Endothelial cell of umbilical vein (primary cell): ENCODE measurements around the gene KCNG2. TPM values are rescaled to one million over a fixed set of nuclear protein-coding genes. Genes with fewer than 3 reads are reported as not detected.

Source experiments
- BruUV-seq: library from RNA; stranded (reverse); fragments of 400-500 nt; replicated peaks from 2 replicates; lab custom pipeline; 2021; lab: Mats Ljungman, UMichigan
- CTCF ChIA-PET: fragments of 300-600, 350-600 bp; sonication (Branson Sonifier 250); formaldehyde crosslinking; loops from one replicate; lab custom pipeline; 2021; ENCODE audit warnings: antibody characterized with exemption, inconsistent platforms; lab: Charles Lee
- POLR2A ChIA-PET: fragments of 300-600, 350-600 bp; sonication (Branson Sonifier 250); formaldehyde crosslinking; loops from one replicate; lab custom pipeline; 2021; ENCODE audit warnings: antibody characterized with exemption, inconsistent platforms; lab: Charles Lee
- DNase-seq: peaks from one replicate; pipeline ENCODE4 v3.0.0-alpha.2; 2011; ENCODE audit warnings: low read depth, low spot score
- FAIRE-seq: peaks from 2 replicates; lab custom pipeline; 2011; peaks lifted over from hg19 to GRCh38; lab: Jason Lieb, UNC
- H2AFZ ChIP-seq: 2 replicates; pipeline ENCODE4 v1.6.0; 2012; ENCODE audit warnings: low read depth, low read length, control low read depth, inconsistent platforms
- H3K27ac ChIP-seq: 2 replicates; pipeline ENCODE4 v1.5.1; 2011; ENCODE audit warnings: low read depth, mild to moderate bottlenecking, control low read depth, low read length, moderate library complexity; ENCODE audit not compliant: insufficient read depth
- H3K27me3 ChIP-seq, 2 experiments: 2 replicates each; pipeline versions ENCODE4 v1.6.0 to v1.6.1; 2011; ENCODE audit warnings: low read length in 2 of 2, mixed read lengths in 1 of 2; ENCODE audit not compliant: control insufficient read depth in 2 of 2, insufficient read depth in 2 of 2
- H3K36me3 ChIP-seq, 2 experiments: 2 replicates in 1 of 2; 3 replicates in 1 of 2; pipeline ENCODE4 v1.5.1; 2011; ENCODE audit warnings: low read length in 2 of 2, mild to moderate bottlenecking in 1 of 2, moderate library complexity in 1 of 2; ENCODE audit not compliant: control insufficient read depth in 2 of 2, insufficient read depth in 2 of 2; ENCODE audit errors: extremely low read depth in 1 of 2
- H3K4me1 ChIP-seq: 3 replicates; pipeline ENCODE4 v1.5.1; 2011; ENCODE audit warnings: mild to moderate bottlenecking, low read length; ENCODE audit not compliant: control insufficient read depth, insufficient read depth; ENCODE audit errors: extremely low read depth
- H3K4me2 ChIP-seq: 2 replicates; pipeline ENCODE4 v1.6.1; 2011; ENCODE audit warnings: low read length, control low read depth, mixed read lengths; ENCODE audit not compliant: insufficient read depth
- H3K4me3 ChIP-seq, 3 experiments: fragments of 200-600 bp in 1 of 3; sonication (generic), shearing (Covaris generic) in 1 of 3; replicated peaks in 1 of 3; 2 replicates each; pipeline ENCODE4 v1.5.1; 2011 to 2016; ENCODE audit warnings: control low read depth in 3 of 3, low read length in 3 of 3, mild to moderate bottlenecking in 2 of 3, inconsistent platforms in 1 of 3, low read depth in 1 of 3, moderate library complexity in 1 of 3; ENCODE audit not compliant: insufficient read depth in 1 of 3
- H3K79me2 ChIP-seq: 2 replicates; pipeline ENCODE4 v1.6.0; 2012; ENCODE audit warnings: low read length, inconsistent platforms; ENCODE audit not compliant: control insufficient read depth, insufficient read depth
- H3K9ac ChIP-seq: replicated peaks from 2 replicates; pipeline ENCODE3; 2011; ENCODE audit warnings: low read length, control low read depth; ENCODE audit not compliant: insufficient read depth; ENCODE audit errors: extremely low read depth
- H3K9me1 ChIP-seq: replicated peaks from 3 replicates; pipeline ENCODE4 v1.6.0; 2011; ENCODE audit warnings: mild to moderate bottlenecking, low read length; ENCODE audit not compliant: control insufficient read depth, insufficient read depth; ENCODE audit errors: extremely low read depth
- H3K9me3 ChIP-seq: replicated peaks from 2 replicates; pipeline ENCODE4 v1.5.1; 2012; ENCODE audit warnings: low read length, inconsistent platforms; ENCODE audit not compliant: control insufficient read depth, insufficient read depth
- H4K20me1 ChIP-seq: replicated peaks from 2 replicates; pipeline ENCODE3; 2011; ENCODE audit warnings: mild to moderate bottlenecking, low read length; ENCODE audit not compliant: control insufficient read depth, insufficient read depth; ENCODE audit errors: extremely low read depth
- EZH2 ChIP-seq: IDR thresholded peaks from 2 replicates; pipeline ENCODE4 v1.6.1; 2012; ENCODE audit warnings: borderline replicate concordance, low read depth, mild to moderate bottlenecking, moderate library complexity, low read length, inconsistent platforms; ENCODE audit not compliant: severe bottlenecking
- FOS ChIP-seq: IDR thresholded peaks from 2 replicates; pipeline ENCODE4 v1.6.1; 2011; ENCODE audit warnings: mild to moderate bottlenecking, low read length, moderate library complexity, borderline replicate concordance; ENCODE audit not compliant: insufficient read depth
- GATA2 ChIP-seq: IDR thresholded peaks from 2 replicates; pipeline ENCODE4 v1.7.0; 2011; ENCODE audit warnings: low read depth, mild to moderate bottlenecking, moderate library complexity, mixed read lengths, low read length; ENCODE audit not compliant: insufficient read length, insufficient read depth
- JUN ChIP-seq: IDR thresholded peaks from 2 replicates; pipeline ENCODE4 v1.6.1; 2011; ENCODE audit warnings: borderline replicate concordance, low read depth; ENCODE audit not compliant: insufficient read length, insufficient read depth
- MYC ChIP-seq: IDR thresholded peaks from one replicate; pipeline ENCODE4 v1.6.1; 2011; ENCODE audit warnings: mild to moderate bottlenecking, low read depth, low read length
- POLR2A ChIP-seq: IDR thresholded peaks from 2 replicates; pipeline ENCODE4 v1.6.1; 2012; ENCODE audit warnings: low read depth, mild to moderate bottlenecking, control low read depth, low read length
- POLR2AphosphoS5 ChIP-seq: IDR thresholded peaks from 2 replicates; pipeline ENCODE4 v1.6.1; 2012; ENCODE audit warnings: low read depth, mild to moderate bottlenecking, control low read depth, low read length, moderate library complexity; ENCODE audit not compliant: insufficient read depth
- dilution Hi-C: fragments of 300-500 bp; cut with MboI; formaldehyde crosslinking; loops from one replicate; pipeline ENCODE4 v1.15.0; 2019; ENCODE audit warnings: low sequenced_read_pairs; ENCODE audit not compliant: extremely low pct_ligation_motif_present
- intact Hi-C: fragments of 100-400 bp; cut with micrococcal nuclease; formaldehyde crosslinking; loops from one replicate; pipeline ENCODE4 v1.10.0; 2022
- polyA plus RNA-seq, 4 experiments: library from polyadenylated mRNA; depleted of rRNA in 3 of 4; stranded (reverse) in 3 of 4; unstranded in 1 of 4; fragments of >200 nt; gene quantifications; 2 replicates each; pipeline versions ENCODE4 v1.2.1 to v1.2.3, GENCODE V29; 2011 to 2012; ENCODE audit warnings: missing spikeins in 1 of 4
- total RNA-seq: library from RNA; stranded (reverse); gene quantifications from 2 replicates; pipeline ENCODE4 v1.2.3, GENCODE V29; 2021
- TF ChIP-seq, protein P1 (sequence below), 2 donors: IDR thresholded peaks; 1 replicate in 1 of 2; 2 replicates in 1 of 2; pipeline ENCODE4 v1.5.1; 2011; ENCODE audit warnings: low read length in 2 of 2, mild to moderate bottlenecking in 2 of 2, moderate library complexity in 2 of 2, control low read depth in 1 of 2, inconsistent platforms in 1 of 2, low read depth in 1 of 2; ENCODE audit not compliant: insufficient read depth in 1 of 2; ENCODE audit errors: extremely low read depth in 1 of 2
- TF ChIP-seq, protein P2 (sequence below): IDR thresholded peaks from 2 replicates; pipeline ENCODE4 v1.6.1; 2011; ENCODE audit not compliant: insufficient read depth, insufficient read length

KCNG2 gene
- total and polyA plus RNA-seq, 2 donors (not counting 3 experiments of a cell fraction or from before 2014, with no cell fraction given) = not detected

DNA sequence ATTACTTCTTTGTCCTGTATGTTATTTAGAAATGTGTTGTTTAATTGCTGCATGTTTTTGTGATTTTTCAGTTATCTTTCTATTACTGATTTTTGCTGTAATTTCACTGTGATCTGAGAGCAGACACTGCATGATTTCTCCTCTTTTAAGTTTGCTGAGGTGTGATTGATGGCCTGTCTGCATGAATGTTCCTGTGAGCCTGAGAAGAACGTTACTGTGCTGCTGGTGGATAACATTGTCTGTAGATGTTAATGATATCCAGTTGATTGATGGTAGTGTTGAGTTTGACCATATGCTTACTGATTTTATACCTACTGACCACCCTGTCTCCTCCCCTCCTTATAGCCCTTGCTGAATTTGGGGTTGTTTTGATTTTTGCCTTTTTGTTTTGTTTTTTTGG, 37.4 kb upstream of the KCNG2 start:
- dilution Hi-C loops = no loop called here
- Histone ChIP-seq H3K4me2 (no peak overlapping the region), H3K9ac (no peak overlapping the region), H3K36me3 (no peaks in the 10 kb centered on the region), H3K79me2 (no peaks in the 10 kb centered on the region), H2AFZ (no peak overlapping the region), H3K27ac (no peak overlapping the region), H3K4me3 (no peak overlapping the region), H3K4me1 (no peaks in the 10 kb centered on the region), H3K27me3 (no peaks in the 10 kb centered on the region), H3K9me1 (no peaks in the 10 kb centered on the region), H3K9me3 (no peaks in the 10 kb centered on the region), H4K20me1 (no peaks in the 10 kb centered on the region)
- ChIA-PET POLR2A (no interaction called here), CTCF (no interaction called here)
- no peak for DNase-seq
- no TSS peak for BruUV-seq
- no peak for FAIRE-seq
- TF ChIP-seq POLR2AphosphoS5 (no peak), MYC (no peak), EZH2 (no peak), FOS (no peak), GATA2 (no peak), POLR2A (no peak), JUN (no peak)
- TF ChIP-seq, protein P1, sequence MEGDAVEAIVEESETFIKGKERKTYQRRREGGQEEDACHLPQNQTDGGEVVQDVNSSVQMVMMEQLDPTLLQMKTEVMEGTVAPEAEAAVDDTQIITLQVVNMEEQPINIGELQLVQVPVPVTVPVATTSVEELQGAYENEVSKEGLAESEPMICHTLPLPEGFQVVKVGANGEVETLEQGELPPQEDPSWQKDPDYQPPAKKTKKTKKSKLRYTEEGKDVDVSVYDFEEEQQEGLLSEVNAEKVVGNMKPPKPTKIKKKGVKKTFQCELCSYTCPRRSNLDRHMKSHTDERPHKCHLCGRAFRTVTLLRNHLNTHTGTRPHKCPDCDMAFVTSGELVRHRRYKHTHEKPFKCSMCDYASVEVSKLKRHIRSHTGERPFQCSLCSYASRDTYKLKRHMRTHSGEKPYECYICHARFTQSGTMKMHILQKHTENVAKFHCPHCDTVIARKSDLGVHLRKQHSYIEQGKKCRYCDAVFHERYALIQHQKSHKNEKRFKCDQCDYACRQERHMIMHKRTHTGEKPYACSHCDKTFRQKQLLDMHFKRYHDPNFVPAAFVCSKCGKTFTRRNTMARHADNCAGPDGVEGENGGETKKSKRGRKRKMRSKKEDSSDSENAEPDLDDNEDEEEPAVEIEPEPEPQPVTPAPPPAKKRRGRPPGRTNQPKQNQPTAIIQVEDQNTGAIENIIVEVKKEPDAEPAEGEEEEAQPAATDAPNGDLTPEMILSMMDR (IDR thresholded peaks at IDR 0.05; ENCODE audit: extremely low read depth in 1 of 2, insufficient read depth in 1 of 2, low read depth in 1 of 2, low read length in 2 of 2) = no peak
- TF ChIP-seq, protein P2, sequence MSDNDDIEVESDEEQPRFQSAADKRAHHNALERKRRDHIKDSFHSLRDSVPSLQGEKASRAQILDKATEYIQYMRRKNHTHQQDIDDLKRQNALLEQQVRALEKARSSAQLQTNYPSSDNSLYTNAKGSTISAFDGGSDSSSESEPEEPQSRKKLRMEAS = no peak
- intact Hi-C loops = no loop called here
